ENCODE measurements around the gene ZNF568. TPM values are rescaled to one million over a fixed set of nuclear protein-coding genes. Genes with fewer than 3 reads are reported as not detected.

Gene ZNF568
- total and polyA plus RNA-seq, 9 of the 15 experiments (the other 6 are each of a cell fraction or from before 2014, with no cell fraction given): 0.04 to 0.36 (median 0.07) TPM; not detected in 1

- in situ Hi-C loops (cut with MboI): no loop called here
Observed at GRCh38 chr19:36891768-36892357, 24.3 kb upstream of the ZNF568 start.

GRCh38 chr19:36894849-36895383, 21.2 kb upstream of the ZNF568 start:
- Histone ChIP-seq H3K4me2 (ENCODE audit: insufficient read depth, low read length) (no peak overlapping the region), H3K27me3 (ENCODE audit: control insufficient read depth in 2 of 2, insufficient read depth in 2 of 2, low read length in 2 of 2) (no peaks in the 10 kb centered on the region), H2AFZ (ENCODE audit: low read depth, low read length) (no peak overlapping the region), H3K4me3 (no peak overlapping the region), H3K27ac (ENCODE audit: extremely low read depth, low read depth, low read length) (no peak overlapping the region), H3K9ac (ENCODE audit: insufficient read depth in 1 of 2, low read depth in 2 of 2, low read length in 2 of 2) (no peak overlapping the region), H3K4me1 (replicated peaks in 1 of 2; ENCODE audit: control insufficient read depth in 2 of 2, insufficient read depth in 2 of 2, low read length in 2 of 2) (no peaks in the 10 kb centered on the region), H3K9me3 (replicated peaks; ENCODE audit: control insufficient read depth, insufficient read depth, low read depth, low read length) (peaks cover 2% of the 10 kb centered on the region; the same call in 1 of the 2 replicates), H4K20me1 (replicated peaks; ENCODE audit: control insufficient read depth, insufficient read depth, low read length) (no peaks in the 10 kb centered on the region), H3K9me1 (ENCODE audit: control insufficient read depth, insufficient read depth, low read length) (no peaks in the 10 kb centered on the region), H3K36me3 (ENCODE audit: control insufficient read depth, insufficient read depth, low read length) (no peaks in the 10 kb centered on the region), H3K79me2 (ENCODE audit: control insufficient read depth, insufficient read depth, low read length) (no peaks in the 10 kb centered on the region)
- POLR2A ChIA-PET: no interaction called here
- CTCF ChIA-PET (ENCODE audit: low intra/inter-chr PET ratio): no interaction called here
- no peak for DNase-seq (ENCODE audit: extremely low read depth in 1 of 4, low spot score in 3 of 4)
- in situ Hi-C loops (cut with MboI) (no loop called here), intact Hi-C loops (cut with micrococcal nuclease) (no loop called here)
- no peak for ATAC-seq
- BruUV-seq (replicated peaks): no TSS peak
- FAIRE-seq: no peak
- whole genome bisulfite sequencing (ENCODE audit: insufficient coverage, low coverage, missing lambda C conversion rate): 4% methylated on average over 2 of the region's 2 CpGs
- no peak for TF ChIP-seq PURB (CRISPR knock-in tag; IDR thresholded peaks at IDR 0.05; ENCODE audit: low read depth)
- no peak for TF ChIP-seq TEAD4 (IDR thresholded peaks at IDR 0.05; ENCODE audit: low read length)
- TF ChIP-seq TEAD4 (CRISPR knock-in tag; IDR thresholded peaks at IDR 0.05; ENCODE audit: borderline replicate concordance): no peak
- no peak for TF ChIP-seq ZNF318 (IDR thresholded peaks at IDR 0.05; ENCODE audit: borderline replicate concordance in 1 of 2, low read depth in 1 of 2)
- no peak for TF ChIP-seq ZNF263 (CRISPR knock-in tag; IDR thresholded peaks at IDR 0.05; ENCODE audit: borderline replicate concordance)
- TF ChIP-seq NCOA2 (IDR thresholded peaks at IDR 0.05; ENCODE audit: partially characterized antibody in 2 of 2): no peak

More at GRCh38 chr19:36891768-36892357, 24.3 kb upstream of the ZNF568 start:
- FAIRE-seq (no peak), DNase-seq (ENCODE audit: extremely low read depth in 1 of 4, low spot score in 3 of 4) (no peak), ATAC-seq (no peak)
- TF ChIP-seq ZNF274 (IDR thresholded peaks at IDR 0.05; ENCODE audit: borderline replicate concordance, low read depth, low read length) (peak; percentile 80), L3MBTL2 (IDR thresholded peaks at IDR 0.05) (no peak)
- intact Hi-C loops (cut with micrococcal nuclease): no loop called here
- ChIA-PET CTCF (ENCODE audit: low intra/inter-chr PET ratio) (no interaction called here), POLR2A (no interaction called here)
- H3K27ac ChIP-seq (ENCODE audit: extremely low read depth, low read depth, low read length): no peak overlapping the region
- H3K27me3 ChIP-seq (ENCODE audit: control insufficient read depth in 2 of 2, insufficient read depth in 2 of 2, low read length in 2 of 2): no peaks in the 10 kb centered on the region
- no peaks in the 10 kb centered on the region for H3K4me1 ChIP-seq (replicated peaks in 1 of 2; ENCODE audit: control insufficient read depth in 2 of 2, insufficient read depth in 2 of 2, low read length in 2 of 2)
- H4K20me1 ChIP-seq (replicated peaks; ENCODE audit: control insufficient read depth, insufficient read depth, low read length): no peaks in the 10 kb centered on the region
- no peak overlapping the region for H3K4me2 ChIP-seq (ENCODE audit: insufficient read depth, low read length)
- H3K36me3 ChIP-seq (ENCODE audit: control insufficient read depth, insufficient read depth, low read length): no peaks in the 10 kb centered on the region
- no peaks in the 10 kb centered on the region for H3K79me2 ChIP-seq (ENCODE audit: control insufficient read depth, insufficient read depth, low read length)
- peaks cover 2% of the 10 kb centered on the region; the same call in 1 of the 2 replicates for H3K9me3 ChIP-seq (replicated peaks; ENCODE audit: control insufficient read depth, insufficient read depth, low read depth, low read length)
- BruUV-seq (replicated peaks): no TSS peak
- H2AFZ ChIP-seq (ENCODE audit: low read depth, low read length): no peak overlapping the region
- H3K9me1 ChIP-seq (ENCODE audit: control insufficient read depth, insufficient read depth, low read length): no peaks in the 10 kb centered on the region
- H3K4me3 ChIP-seq: no peak overlapping the region
- 0% methylated on average over 3 of the region's 3 CpGs for WGBS (ENCODE audit: insufficient coverage, low coverage, missing lambda C conversion rate)
- no peak overlapping the region for H3K9ac ChIP-seq (ENCODE audit: insufficient read depth in 1 of 2, low read depth in 2 of 2, low read length in 2 of 2)

Measured in K562 (cell line).